Smooth muscle cell (in vitro differentiated cells): ENCODE results near the gene ARAP1. TPM values are rescaled to one million over a fixed set of nuclear protein-coding genes. Genes with fewer than 3 reads are reported as not detected.

ENCODE experiments used
- DNase-seq: peaks from one replicate; lab custom pipeline; 2025; ENCODE audit not compliant: unreplicated experiment; lab: John Stamatoyannopoulos, UW
- H2AFZ ChIP-seq: fragments of 200-600 bp; sonication (generic); 2 replicates; pipeline ENCODE4 v1.6.0; 2016; ENCODE audit warnings: antibody characterized with exemption, low read depth, mild to moderate bottlenecking
- H3F3A ChIP-seq: fragments of 200-600 bp; sonication (generic); 2 replicates; pipeline ENCODE4 v1.6.0; 2017; ENCODE audit warnings: antibody characterized with exemption, low read depth
- H3K27ac ChIP-seq: fragments of 200-600 bp; sonication (generic); 2 replicates; pipeline ENCODE4 v1.5.1; 2016; ENCODE audit warnings: low read depth, mild to moderate bottlenecking
- H3K27me3 ChIP-seq: fragments of 200-600 bp; sonication (generic); 2 replicates; pipeline ENCODE4 v1.6.1; 2016; ENCODE audit warnings: low read depth, mild to moderate bottlenecking
- H3K36me3 ChIP-seq: fragments of 200-600 bp; sonication (generic); 2 replicates; pipeline ENCODE4 v1.5.1; 2016; ENCODE audit warnings: low read depth
- H3K4me1 ChIP-seq: fragments of 200-600 bp; sonication (generic); 2 replicates; pipeline ENCODE4 v1.5.1; 2016; ENCODE audit warnings: low read depth
- H3K4me2 ChIP-seq: fragments of 200-600 bp; sonication (generic); 2 replicates; pipeline ENCODE4 v1.6.0; 2016; ENCODE audit warnings: mild to moderate bottlenecking
- H3K4me3 ChIP-seq: fragments of 200-600 bp; sonication (generic); 2 replicates; pipeline ENCODE4 v1.5.1; 2016; ENCODE audit warnings: mild to moderate bottlenecking
- H3K79me2 ChIP-seq: fragments of 200-600 bp; sonication (generic); 2 replicates; pipeline ENCODE4 v1.6.0; 2016; ENCODE audit warnings: low read depth, mild to moderate bottlenecking
- H3K9ac ChIP-seq: fragments of 200-600 bp; sonication (generic); 2 replicates; pipeline ENCODE4 v1.6.0; 2016; ENCODE audit warnings: low read depth
- H3K9me3 ChIP-seq: fragments of 200-600 bp; sonication (generic); replicated peaks from 2 replicates; pipeline ENCODE4 v1.5.1; 2016; ENCODE audit warnings: low read depth
- H4K20me1 ChIP-seq: fragments of 200-600 bp; sonication (generic); 2 replicates; pipeline ENCODE4 v1.6.0; 2016; ENCODE audit warnings: low read depth
- CTCF ChIP-seq: fragments of 200-600 bp; sonication (generic); IDR thresholded peaks from 2 replicates; pipeline ENCODE4 v1.5.1; 2017; ENCODE audit warnings: borderline replicate concordance, mild to moderate bottlenecking, antibody characterized with exemption; ENCODE audit not compliant: insufficient read depth, poor library complexity, severe bottlenecking
- WGBS: methylation state at CpG from one replicate; pipeline ENCODE4 v1.1.7; 2016; ENCODE audit warnings: low lambda C conversion rate; 5-methylcytosine and 5-hydroxymethylcytosine counted together
- polyA plus RNA-seq: library from polyadenylated mRNA; unstranded; fragments of >200 nt; fragmentation: Nextera tagmentation; extraction: Ambion mirVana; gene quantifications from 2 replicates; pipeline ENCODE4 v1.2.1, GENCODE V29; 2016
- total RNA-seq: library from RNA; depleted of rRNA; stranded (reverse); fragments of >200 nt; gene quantifications from 2 replicates; pipeline ENCODE4 v1.2.3, GENCODE V29; 2014

Gene ARAP1
- total and polyA plus RNA-seq, 2 experiments from 2014 or later: 45.2 to 45.6 TPM

DNA sequence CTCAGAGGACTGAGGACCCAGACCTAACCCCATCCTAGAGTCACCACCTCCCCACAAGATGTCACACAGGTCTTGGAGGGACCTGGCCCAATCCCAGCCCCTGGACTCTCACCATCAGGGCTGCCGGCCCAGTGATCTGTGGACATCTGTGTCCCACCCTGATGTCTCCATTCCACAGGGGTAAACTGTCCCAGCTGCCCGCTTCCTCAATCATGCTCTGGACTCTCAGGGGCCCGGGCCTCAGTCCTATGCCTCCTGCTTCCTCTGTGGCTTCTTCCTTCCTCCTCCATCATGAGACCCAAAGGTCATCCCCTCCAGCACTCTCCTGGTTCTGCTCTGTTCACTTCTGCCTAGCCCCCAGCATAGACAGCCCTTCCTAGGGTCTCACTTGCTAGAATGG is 32.2 kb downstream of the ARAP1 start:
- H3K27me3 ChIP-seq: no peaks in the 10 kb centered on the region
- H3K79me2 ChIP-seq: peaks cover 54% of the 10 kb centered on the region
- no peaks in the 10 kb centered on the region for H3K36me3 ChIP-seq
- H3K4me2 ChIP-seq: peak overlapping the region; percentile 98
- TF ChIP-seq CTCF: no peak
- DNase-seq: no peak
- no peak overlapping the region for H3K27ac ChIP-seq
- no peaks in the 10 kb centered on the region for H3F3A ChIP-seq
- peaks cover 63% of the 10 kb centered on the region for H4K20me1 ChIP-seq
- no peak overlapping the region for H3K9ac ChIP-seq
- WGBS: 100% methylated on average over 3 of the region's 3 CpGs
- H2AFZ ChIP-seq: no peak overlapping the region
- no peaks in the 10 kb centered on the region for H3K9me3 ChIP-seq
- peaks cover 5% of the 10 kb centered on the region for H3K4me1 ChIP-seq
- peak overlapping the region; percentile 54 for H3K4me3 ChIP-seq

DNA sequence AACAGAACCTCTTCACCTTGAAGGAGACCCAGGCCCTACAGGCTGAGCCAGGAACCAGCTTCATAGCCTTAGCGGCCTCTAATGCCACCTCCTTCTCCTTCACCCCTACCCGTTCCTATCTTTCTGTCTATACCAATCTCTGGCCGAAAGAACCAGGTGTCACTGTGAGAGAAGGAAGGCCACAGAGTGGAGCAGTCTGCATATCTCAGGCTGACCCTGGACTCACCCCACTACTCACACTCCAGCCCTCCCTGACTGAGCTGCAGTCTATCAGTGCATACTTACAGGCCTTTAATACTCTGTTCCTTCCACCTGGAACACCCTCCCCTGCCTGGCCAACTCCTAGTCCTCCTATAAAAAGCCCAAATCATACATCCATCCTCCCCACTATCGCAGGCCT is 32.7 kb downstream of the ARAP1 start:
- Histone ChIP-seq H3F3A (no peaks in the 10 kb centered on the region), H3K4me2 (peak overlapping the region; percentile 98), H3K4me3 (no peak overlapping the region), H3K27ac (no peak overlapping the region), H2AFZ (no peak overlapping the region), H3K79me2 (peaks cover 53% of the 10 kb centered on the region), H3K4me1 (peaks cover 5% of the 10 kb centered on the region), H3K27me3 (no peaks in the 10 kb centered on the region), H3K9me3 (no peaks in the 10 kb centered on the region), H3K36me3 (no peaks in the 10 kb centered on the region), H3K9ac (no peak overlapping the region), H4K20me1 (peaks cover 68% of the 10 kb centered on the region)
- TF ChIP-seq CTCF: no peak
- DNase-seq: no peak
- WGBS: 97% methylated on average over 4 of the region's 4 CpGs

DNA sequence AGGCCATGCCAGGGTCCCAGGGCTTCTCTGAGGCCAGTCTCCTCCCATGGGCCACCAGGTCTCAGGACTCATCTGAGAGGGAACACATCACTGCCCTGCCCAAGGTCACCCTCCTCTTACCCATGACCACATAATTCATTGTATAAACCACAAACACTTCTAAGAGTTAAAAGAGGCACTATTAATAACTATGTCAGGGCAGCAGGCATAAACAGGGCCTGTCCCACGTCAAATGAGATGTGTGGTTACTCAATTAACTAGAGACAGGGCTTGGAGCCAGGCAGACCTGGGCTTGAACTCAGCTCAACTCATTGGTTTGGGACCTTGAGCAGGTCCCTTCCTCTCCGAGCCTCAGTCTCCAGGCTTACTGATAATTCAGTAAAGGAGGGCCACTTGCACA is 33.1 kb downstream of the ARAP1 start:
- Histone ChIP-seq H3K27me3 (no peaks in the 10 kb centered on the region), H2AFZ (no peak overlapping the region), H3K27ac (no peak overlapping the region), H4K20me1 (peaks cover 72% of the 10 kb centered on the region), H3K9ac (no peak overlapping the region), H3K79me2 (peaks cover 53% of the 10 kb centered on the region), H3K9me3 (no peaks in the 10 kb centered on the region), H3K4me3 (no peak overlapping the region), H3K4me1 (peaks cover 5% of the 10 kb centered on the region), H3F3A (no peaks in the 10 kb centered on the region), H3K36me3 (no peaks in the 10 kb centered on the region), H3K4me2 (peak overlapping the region; percentile 98)
- TF ChIP-seq CTCF: no peak
- WGBS: 37% methylated on average over 2 of the region's 2 CpGs
- no peak for DNase-seq

DNA sequence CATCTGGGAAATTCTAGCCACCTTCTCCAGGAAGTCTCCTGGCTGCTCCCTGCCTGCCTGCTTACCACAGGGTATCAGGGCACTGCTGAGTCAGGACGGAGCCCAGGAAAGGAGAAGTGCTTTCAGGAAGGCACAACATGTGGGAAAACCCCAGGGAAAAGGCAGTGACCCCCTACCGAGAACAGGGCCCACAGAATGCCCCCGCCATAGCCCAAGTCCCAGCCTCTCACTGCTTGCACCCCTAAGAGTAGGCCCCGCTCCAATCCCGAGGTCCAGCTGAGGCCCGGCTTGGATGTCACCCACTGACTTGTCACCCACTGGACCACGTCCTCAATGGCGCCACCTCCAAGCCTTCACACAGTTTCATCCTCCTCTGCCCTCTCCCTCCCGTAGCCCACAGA is 34.1 kb downstream of the ARAP1 start:
- H4K20me1 ChIP-seq: peaks cover 81% of the 10 kb centered on the region
- H3K4me3 ChIP-seq: no peak overlapping the region
- no peaks in the 10 kb centered on the region for H3K36me3 ChIP-seq
- WGBS: 100% methylated on average over 9 of the region's 9 CpGs
- no peak for TF ChIP-seq CTCF
- H3K27ac ChIP-seq: no peak overlapping the region
- H3F3A ChIP-seq: no peaks in the 10 kb centered on the region
- H3K79me2 ChIP-seq: peaks cover 44% of the 10 kb centered on the region
- no peak overlapping the region for H3K4me2 ChIP-seq
- H3K4me1 ChIP-seq: peaks cover 7% of the 10 kb centered on the region
- H3K9ac ChIP-seq: no peak overlapping the region
- DNase-seq: no peak
- H3K27me3 ChIP-seq: no peaks in the 10 kb centered on the region
- H2AFZ ChIP-seq: no peak overlapping the region
- no peaks in the 10 kb centered on the region for H3K9me3 ChIP-seq
